ENCODE data around the gene SPRY4. TPM values are rescaled to one million over a fixed set of nuclear protein-coding genes. Genes with fewer than 3 reads are reported as not detected.

SPRY4 gene
- total RNA-seq, 1 donor from 2014 or later: 14.8 TPM

DNA sequence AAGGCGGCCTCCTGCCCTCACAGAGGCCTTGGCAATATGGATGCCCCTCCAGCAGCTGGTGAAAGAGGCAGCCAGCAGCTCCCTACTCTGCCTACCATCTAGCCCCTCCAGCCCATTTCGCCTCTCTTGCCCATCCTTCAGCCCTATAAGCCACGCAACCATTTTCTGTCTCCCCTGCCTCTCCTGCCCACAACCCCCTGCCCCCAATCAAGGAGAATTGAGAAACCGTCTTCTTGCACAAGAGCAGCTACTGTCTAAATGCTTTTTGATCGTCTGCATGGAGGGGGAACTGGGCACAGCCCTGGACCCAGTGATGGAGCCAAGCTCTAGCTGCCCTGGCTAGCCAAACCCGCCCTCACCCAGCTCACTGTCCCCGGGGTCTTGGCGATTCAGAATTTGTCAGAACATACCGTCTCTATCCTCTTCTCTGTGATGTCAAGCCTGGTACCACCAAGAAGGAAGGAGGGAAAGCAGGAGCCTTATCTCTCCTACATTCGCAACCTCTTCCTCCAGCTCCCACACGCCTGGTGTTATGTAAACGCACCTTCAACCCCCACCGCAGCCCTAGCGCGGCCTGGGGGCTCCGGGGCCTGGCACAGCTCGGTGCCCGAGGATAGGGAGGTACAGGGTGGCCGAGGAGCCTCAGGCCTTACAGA, 1.2 kb downstream of the SPRY4 start:
- peaks cover 56% of the 10 kb centered on the region for H3K4me1 Mint-ChIP-seq (ENCODE audit: low read depth)
- H3K36me3 Mint-ChIP-seq (ENCODE audit: insufficient read depth): no peaks in the 10 kb centered on the region
- no peaks in the 10 kb centered on the region for H3K9me3 Mint-ChIP-seq (ENCODE audit: low read depth)
- TF ChIP-seq, protein P1, sequence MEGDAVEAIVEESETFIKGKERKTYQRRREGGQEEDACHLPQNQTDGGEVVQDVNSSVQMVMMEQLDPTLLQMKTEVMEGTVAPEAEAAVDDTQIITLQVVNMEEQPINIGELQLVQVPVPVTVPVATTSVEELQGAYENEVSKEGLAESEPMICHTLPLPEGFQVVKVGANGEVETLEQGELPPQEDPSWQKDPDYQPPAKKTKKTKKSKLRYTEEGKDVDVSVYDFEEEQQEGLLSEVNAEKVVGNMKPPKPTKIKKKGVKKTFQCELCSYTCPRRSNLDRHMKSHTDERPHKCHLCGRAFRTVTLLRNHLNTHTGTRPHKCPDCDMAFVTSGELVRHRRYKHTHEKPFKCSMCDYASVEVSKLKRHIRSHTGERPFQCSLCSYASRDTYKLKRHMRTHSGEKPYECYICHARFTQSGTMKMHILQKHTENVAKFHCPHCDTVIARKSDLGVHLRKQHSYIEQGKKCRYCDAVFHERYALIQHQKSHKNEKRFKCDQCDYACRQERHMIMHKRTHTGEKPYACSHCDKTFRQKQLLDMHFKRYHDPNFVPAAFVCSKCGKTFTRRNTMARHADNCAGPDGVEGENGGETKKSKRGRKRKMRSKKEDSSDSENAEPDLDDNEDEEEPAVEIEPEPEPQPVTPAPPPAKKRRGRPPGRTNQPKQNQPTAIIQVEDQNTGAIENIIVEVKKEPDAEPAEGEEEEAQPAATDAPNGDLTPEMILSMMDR (IDR thresholded peaks at IDR 0.05; ENCODE audit: unreplicated experiment): no peak
- peak overlapping the region; percentile 91 for H3K4me3 Mint-ChIP-seq (ENCODE audit: low read depth)
- no peaks in the 10 kb centered on the region for H3K27me3 Mint-ChIP-seq
- no peak for DNase-seq (ENCODE audit: low spot score, unreplicated experiment)
- peak overlapping the region; percentile 95 for H3K27ac Mint-ChIP-seq

DNA sequence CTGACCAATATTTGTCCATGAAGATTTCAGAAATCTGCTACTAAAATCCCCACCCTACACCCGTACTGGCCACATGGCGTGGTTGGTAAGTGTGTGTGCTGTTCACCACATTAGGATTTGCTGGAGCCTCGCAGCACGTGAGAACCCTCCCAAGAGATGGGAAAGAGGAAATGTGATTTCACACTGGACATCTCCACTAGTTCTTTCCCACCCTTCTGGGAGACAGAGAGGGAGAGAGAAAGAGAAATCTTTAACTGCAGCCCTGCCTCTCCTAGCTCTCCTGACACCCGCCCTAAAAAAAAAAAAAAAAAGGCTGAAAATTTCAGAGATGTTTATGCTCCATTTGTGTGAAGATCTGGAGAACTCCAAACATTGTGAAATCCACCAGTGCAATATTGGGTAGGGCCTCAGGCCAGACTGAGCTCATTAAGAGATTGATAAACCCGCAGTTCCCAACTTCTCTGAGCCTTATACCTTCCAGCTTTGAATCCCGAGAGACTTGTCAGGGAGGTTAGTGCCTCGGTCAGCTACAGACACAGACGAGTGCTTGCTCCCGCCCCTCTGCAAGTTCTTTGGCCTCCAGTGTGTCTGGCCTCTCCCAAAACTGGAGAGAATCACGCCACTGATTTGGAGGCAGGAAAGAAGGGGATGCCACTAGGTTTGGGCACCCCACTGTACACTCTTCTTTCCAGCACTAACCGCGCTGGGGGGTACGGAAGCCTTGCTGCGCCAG, 1.9 kb downstream of the SPRY4 start:
- TF ChIP-seq, protein P1 (IDR thresholded peaks at IDR 0.05; ENCODE audit: unreplicated experiment): no peak
- H3K4me3 Mint-ChIP-seq (ENCODE audit: low read depth): peak overlapping the region; percentile 91
- H3K27ac Mint-ChIP-seq: peak overlapping the region; percentile 95
- H3K36me3 Mint-ChIP-seq (ENCODE audit: insufficient read depth): peaks cover under 1% of the 10 kb centered on the region
- no peaks in the 10 kb centered on the region for H3K9me3 Mint-ChIP-seq (ENCODE audit: low read depth)
- DNase-seq (ENCODE audit: low spot score, unreplicated experiment): no peak
- H3K4me1 Mint-ChIP-seq (ENCODE audit: low read depth): peaks cover 57% of the 10 kb centered on the region
- no peaks in the 10 kb centered on the region for H3K27me3 Mint-ChIP-seq

DNA sequence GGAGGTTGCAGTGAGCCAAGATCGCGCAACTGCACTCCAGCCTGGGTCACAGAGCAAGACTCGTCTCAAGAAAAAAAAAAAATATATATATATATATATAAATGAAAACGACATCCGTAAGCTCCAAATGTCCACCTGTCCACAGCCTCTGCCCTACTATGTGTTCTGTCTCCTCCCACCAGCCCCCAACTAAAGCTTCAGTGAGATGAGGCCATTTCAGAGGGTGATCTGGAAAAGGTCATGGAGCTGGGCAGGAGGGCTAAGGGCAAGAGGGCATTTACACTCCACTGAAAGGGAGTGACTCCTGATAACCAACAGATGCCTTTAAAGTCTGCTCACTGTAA, 2.4 kb downstream of the SPRY4 start:
- Mint-ChIP-seq H3K4me3 (ENCODE audit: low read depth) (peak overlapping the region; percentile 91), H3K27me3 (no peaks in the 10 kb centered on the region), H3K36me3 (ENCODE audit: insufficient read depth) (peaks cover 2% of the 10 kb centered on the region), H3K9me3 (ENCODE audit: low read depth) (no peaks in the 10 kb centered on the region), H3K4me1 (ENCODE audit: low read depth) (peaks cover 51% of the 10 kb centered on the region), H3K27ac (no peak overlapping the region)
- TF ChIP-seq, protein P1 (IDR thresholded peaks at IDR 0.05; ENCODE audit: unreplicated experiment): no peak
- DNase-seq (ENCODE audit: low spot score, unreplicated experiment): no peak

DNA sequence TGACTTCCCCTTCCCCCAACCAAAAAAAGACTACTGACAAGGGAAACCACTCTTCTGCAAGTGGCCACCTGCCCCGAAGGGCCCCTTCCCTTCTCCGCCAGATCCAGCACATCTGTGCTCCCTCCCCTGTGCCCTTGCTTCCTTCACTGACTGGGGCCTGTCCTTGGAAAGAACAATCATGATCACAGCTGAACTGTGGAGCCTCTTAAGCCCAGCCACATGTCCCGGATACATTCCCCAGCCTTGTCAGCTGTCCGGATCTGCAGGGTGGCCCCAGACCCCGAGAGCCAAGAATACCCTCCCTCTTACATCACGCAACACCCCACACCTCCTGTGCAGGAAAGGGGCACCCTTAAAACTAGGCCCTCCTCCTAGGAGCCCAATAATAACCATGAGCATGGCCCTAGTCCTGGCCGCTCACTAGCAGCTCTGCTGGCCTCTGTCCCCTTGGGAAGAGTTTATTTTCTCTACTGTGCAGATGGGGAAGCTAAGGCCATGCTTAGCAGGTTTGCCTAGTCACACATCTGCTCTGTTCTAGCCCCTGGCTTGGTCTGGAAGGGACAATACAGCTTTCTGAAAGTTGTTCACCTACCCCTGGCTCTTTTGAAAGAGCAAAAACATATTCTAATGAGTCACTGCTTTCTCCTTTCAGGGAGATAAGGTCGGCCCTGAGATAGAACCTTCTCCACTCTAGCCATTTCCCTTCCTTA, 3.8 kb downstream of the SPRY4 start:
- Mint-ChIP-seq H3K4me3 (ENCODE audit: low read depth) (peak overlapping the region; percentile 38), H3K36me3 (ENCODE audit: insufficient read depth) (peaks cover 2% of the 10 kb centered on the region)
- DNase-seq (ENCODE audit: low spot score, unreplicated experiment): no peak

DNA sequence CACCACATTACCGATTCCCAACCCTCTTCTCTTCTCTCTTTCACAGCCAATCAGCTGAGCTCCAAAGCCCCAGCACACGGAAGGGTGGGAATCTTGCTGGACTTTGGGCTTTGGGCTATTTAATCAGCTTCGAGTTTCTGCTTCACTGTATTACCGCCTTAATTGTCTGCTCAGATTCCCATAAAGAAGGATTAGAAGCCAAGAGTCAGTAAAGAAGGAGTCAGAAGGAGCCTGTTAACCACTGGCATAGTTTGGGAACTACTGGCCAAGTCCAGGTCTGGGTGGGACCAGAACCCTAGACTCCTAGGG, 4.4 kb downstream of the SPRY4 start:
- Mint-ChIP-seq H3K36me3 (ENCODE audit: insufficient read depth) (peaks cover 2% of the 10 kb centered on the region), H3K4me1 (ENCODE audit: low read depth) (peaks cover 40% of the 10 kb centered on the region), H3K27ac (no peak overlapping the region), H3K4me3 (ENCODE audit: low read depth) (peak overlapping the region; percentile 9), H3K9me3 (ENCODE audit: low read depth) (no peaks in the 10 kb centered on the region), H3K27me3 (no peaks in the 10 kb centered on the region)
- TF ChIP-seq, protein P1 (IDR thresholded peaks at IDR 0.05; ENCODE audit: unreplicated experiment): no peak
- no peak for DNase-seq (ENCODE audit: low spot score, unreplicated experiment)

More for the DNA sequence above, 3.8 kb downstream of the SPRY4 start:
- Mint-ChIP-seq H3K9me3 (ENCODE audit: low read depth) (no peaks in the 10 kb centered on the region), H3K4me1 (ENCODE audit: low read depth) (peaks cover 40% of the 10 kb centered on the region), H3K27me3 (no peaks in the 10 kb centered on the region), H3K27ac (peak overlapping the region; percentile 36)
- TF ChIP-seq, protein P1 (IDR thresholded peaks at IDR 0.05; ENCODE audit: unreplicated experiment): no peak

Measured in progenitor cell of endocrine pancreas (in vitro differentiated cells).